GM12878 (cell line): ENCODE measurements around the gene BTBD3. TPM values are rescaled to one million over a fixed set of nuclear protein-coding genes. Genes with fewer than 3 reads are reported as not detected.

Source experiments
- ATAC-seq: fragments of 200-7000 bp; cut with Tn5 transposase; 3 replicates; pipeline ENCODE4 v1.9.1; 2020; ENCODE audit warnings: mild to moderate bottlenecking, moderate library complexity
- BruUV-seq: library from RNA; stranded (reverse); fragments of 400-500 nt; replicated peaks from 2 replicates; lab custom pipeline; 2021; lab: Mats Ljungman, UMichigan
- CTCF ChIA-PET: fragments of 300-600 bp; sonication (Branson Sonifier 250); formaldehyde crosslinking; extraction: SDS; loops from one replicate; lab custom pipeline; 2021; ENCODE audit warnings: inconsistent platforms; lab: Yijun Ruan, JAX
- POLR2A ChIA-PET: fragments of 350-600 bp; formaldehyde crosslinking; extraction: SDS; loops from one replicate; lab custom pipeline; 2021; ENCODE audit warnings: inconsistent platforms; lab: Charles Lee
- RAD21 ChIA-PET: fragments of 300-600 bp; sonication (Branson Sonifier 250); formaldehyde crosslinking; loops from one replicate; lab custom pipeline; 2023; ENCODE audit warnings: antibody characterized with exemption; ENCODE audit not compliant: unreplicated experiment; lab: Charles Lee
- SMC1A ChIA-PET: fragments of 300-600 bp; sonication (Branson Sonifier 250); formaldehyde crosslinking; loops from one replicate; lab custom pipeline; 2023; ENCODE audit not compliant: unreplicated experiment, uncharacterized antibody; lab: Charles Lee
- DNase-seq: peaks from one replicate; pipeline ENCODE4 v3.0.0-alpha.2; 2011; ENCODE audit warnings: low read depth, low spot score
- FAIRE-seq: peaks from 3 replicates; lab custom pipeline; 2011; peaks lifted over from hg19 to GRCh38; lab: Jason Lieb, UNC
- H2AFZ ChIP-seq: 2 replicates; pipeline ENCODE4 v1.6.0; 2011; ENCODE audit warnings: low read depth, low read length, control low read depth; ENCODE audit not compliant: control insufficient read depth
- H3K27ac ChIP-seq: 2 replicates; pipeline ENCODE4 v1.5.1; 2011; ENCODE audit warnings: control low read depth; ENCODE audit not compliant: control insufficient read depth, insufficient read depth
- H3K27me3 ChIP-seq, 2 experiments: replicated peaks in 1 of 2; 2 replicates each; pipeline versions ENCODE4 v1.6.0 to v1.6.1; 2011; ENCODE audit warnings: low read length in 1 of 2; ENCODE audit not compliant: control insufficient read depth in 2 of 2, insufficient read depth in 2 of 2
- H3K36me3 ChIP-seq, 2 experiments: 2 replicates each; pipeline ENCODE4 v1.5.1; 2011; ENCODE audit warnings: low read length in 1 of 2; ENCODE audit not compliant: control insufficient read depth in 2 of 2, insufficient read depth in 2 of 2
- H3K4me1 ChIP-seq: 2 replicates; pipeline ENCODE4 v1.6.1; 2011; ENCODE audit warnings: mild to moderate bottlenecking, low read length, moderate library complexity, mixed read lengths; ENCODE audit not compliant: control insufficient read depth, insufficient read depth
- H3K4me2 ChIP-seq: 2 replicates; pipeline ENCODE4 v1.6.0; 2011; ENCODE audit warnings: control low read depth; ENCODE audit not compliant: control insufficient read depth, insufficient read depth
- H3K4me3 ChIP-seq: fragments of 200-600 bp; sonication (generic); 2 replicates; pipeline ENCODE4 v1.5.1; 2016
- H3K79me2 ChIP-seq: 2 replicates; pipeline ENCODE4 v1.6.0; 2011; ENCODE audit warnings: low read length; ENCODE audit not compliant: control insufficient read depth, insufficient read depth
- H3K9ac ChIP-seq: 2 replicates; pipeline ENCODE4 v1.8.0; 2011; ENCODE audit warnings: low read length, control low read depth, mixed read lengths; ENCODE audit not compliant: control insufficient read depth, insufficient read depth
- H3K9me3 ChIP-seq: replicated peaks from 3 replicates; pipeline ENCODE4 v1.5.1; 2011; ENCODE audit warnings: mild to moderate bottlenecking, low read length; ENCODE audit not compliant: control insufficient read depth, insufficient read depth
- H4K20me1 ChIP-seq: 2 replicates; pipeline ENCODE4 v1.6.0; 2011; ENCODE audit not compliant: control insufficient read depth, insufficient read depth
- EGR1 ChIP-seq, 2 experiments: IDR thresholded peaks; 1 replicate in 1 of 2; 2 replicates in 1 of 2; pipeline ENCODE4 v1.6.1; 2011 to 2012; ENCODE audit warnings: low read depth in 2 of 2, low read length in 2 of 2, borderline replicate concordance in 1 of 2, mild to moderate bottlenecking in 1 of 2, moderate library complexity in 1 of 2
- FOXK2 ChIP-seq: fragments of 450-650 bp; IDR thresholded peaks from 2 replicates; pipeline ENCODE4 v1.6.1; 2017; ENCODE audit warnings: mild to moderate bottlenecking, moderate library complexity
- GATAD2B ChIP-seq: fragments of 450-650 bp; conservative IDR thresholded peaks from 2 replicates; pipeline ENCODE4 v1.6.1; 2017; ENCODE audit warnings: low read depth, mild to moderate bottlenecking, moderate library complexity
- LARP7 ChIP-seq: fragments of 450-650 bp; IDR thresholded peaks from 2 replicates; pipeline ENCODE4 v1.6.1; 2017; ENCODE audit warnings: mild to moderate bottlenecking
- MTA2 ChIP-seq: fragments of 450-650 bp; IDR thresholded peaks from 2 replicates; pipeline ENCODE4 v1.6.1; 2016; ENCODE audit warnings: low read depth, mild to moderate bottlenecking, moderate library complexity
- NFYB ChIP-seq: IDR thresholded peaks from 2 replicates; pipeline ENCODE4 v1.6.1; 2011; ENCODE audit warnings: low read depth, mild to moderate bottlenecking, low read length, improper control_type of control experiment, moderate library complexity; ENCODE audit not compliant: insufficient read depth
- POU2F2 ChIP-seq: IDR thresholded peaks from 3 replicates; pipeline ENCODE4 v1.6.1; 2011; ENCODE audit warnings: low read depth, mild to moderate bottlenecking, low read length, borderline replicate concordance
- RAD51 ChIP-seq: fragments of 450-650 bp; IDR thresholded peaks from 2 replicates; pipeline ENCODE4 v1.6.1; 2016; ENCODE audit warnings: moderate library complexity, mild to moderate bottlenecking, inconsistent platforms
- RUNX3 ChIP-seq: IDR thresholded peaks from 2 replicates; pipeline ENCODE4 v1.6.1; 2012; ENCODE audit warnings: low read length, inconsistent platforms
- SMAD5 ChIP-seq: IDR thresholded peaks from 2 replicates; pipeline ENCODE4 v1.6.1; 2016; ENCODE audit warnings: antibody characterized with exemption, low read depth
- TCF3 ChIP-seq: IDR thresholded peaks from 2 replicates; pipeline ENCODE4 v1.6.1; 2012; ENCODE audit warnings: low read depth, mild to moderate bottlenecking, low read length, borderline replicate concordance; ENCODE audit not compliant: insufficient read depth
- ZNF622 ChIP-seq: fragments of 450-650 bp; IDR thresholded peaks from 2 replicates; pipeline ENCODE4 v1.6.1; 2017; ENCODE audit warnings: mild to moderate bottlenecking, inconsistent platforms
- WGBS: methylation state at CpG from one replicate; pipeline ENCODE4 v1.1.6; 2016; ENCODE audit warnings: low lambda C conversion rate; ENCODE audit not compliant: insufficient replicate concordance, insufficient coverage; ENCODE audit errors: missing lambda C conversion rate; 5-methylcytosine and 5-hydroxymethylcytosine counted together
- in situ Hi-C: fragments of 300-500 bp; cut with MboI; formaldehyde crosslinking; loops from 9 replicates; pipeline ENCODE4 v1.14.3; 2018; ENCODE audit warnings: mixed read lengths
- intact Hi-C: fragments of 100-400 bp; cut with micrococcal nuclease; formaldehyde crosslinking; loops from one replicate; pipeline ENCODE4 v1.14.2; 2022; ENCODE audit not compliant: unreplicated experiment
- polyA plus RNA-seq, 11 experiments: library from polyadenylated mRNA; depleted of rRNA in 4 of 11; unstranded in 6 of 11; stranded (reverse) in 5 of 11; fragments of >200 nt; fragmentation: Nextera tagmentation in 4 of 11; fragmentation: Illumina TruSeq in 1 of 11; extraction: Ambion mirVana in 4 of 11; extraction: Trizol in 1 of 11; gene quantifications; 1 replicate in 1 of 11; 2 replicates in 10 of 11; pipeline versions ENCODE4 v1.2.1 to v1.2.3, GENCODE V29; 2011 to 2016; ENCODE audit warnings: inconsistent platforms in 2 of 11, missing spikeins in 2 of 11, low read depth in 1 of 11
- total RNA-seq, 4 experiments: library from RNA; depleted of rRNA in 3 of 4; stranded (reverse); fragments of >200 nt in 3 of 4; fragmentation: Illumina TruSeq in 1 of 4; extraction: Trizol in 1 of 4; gene quantifications; 2 replicates each; pipeline versions ENCODE4 v1.2.1 to v1.2.3, GENCODE V29; 2013 to 2021

BTBD3 gene
- total and polyA plus RNA-seq, 10 of the 15 experiments (the other 5 are each of a cell fraction or from before 2014, with no cell fraction given): 0.02 to 12.8 (median 0.23) TPM

DNA sequence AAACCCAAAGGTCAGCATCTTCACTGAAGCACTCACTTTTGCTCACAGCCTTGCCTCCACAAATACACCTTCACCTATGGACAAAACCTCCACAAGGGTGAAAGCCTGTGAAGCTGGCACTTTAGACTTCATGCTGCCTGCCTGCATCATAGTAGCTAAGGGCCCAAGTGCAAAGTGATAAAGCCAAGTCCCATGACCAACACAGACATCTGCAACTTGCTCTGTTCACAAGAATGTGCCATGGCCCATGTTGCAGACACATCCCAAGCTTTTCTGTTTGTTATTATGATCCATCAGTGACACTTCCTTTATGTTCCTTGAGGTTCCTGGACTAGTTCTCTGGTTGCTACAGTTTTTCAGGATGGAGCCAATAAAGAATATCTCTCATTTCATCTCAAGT, 31.1 kb downstream of the BTBD3 start:
- TF ChIP-seq TCF3 (no peak), MTA2 (no peak), GATAD2B (no peak), RUNX3 (no peak), SMAD5 (no peak), RAD51 (no peak), EGR1 (IDR thresholded peaks at IDR 0.05; ENCODE audit: borderline replicate concordance in 1 of 2, low read depth in 2 of 2, low read length in 2 of 2) (no peak), POU2F2 (no peak), NFYB (no peak)
- Histone ChIP-seq H3K27ac (no peak overlapping the region), H4K20me1 (no peaks in the 10 kb centered on the region), H3K4me3 (no peak overlapping the region), H3K9me3 (no peaks in the 10 kb centered on the region), H3K9ac (no peak overlapping the region), H3K36me3 (no peaks in the 10 kb centered on the region), H3K79me2 (no peaks in the 10 kb centered on the region), H2AFZ (no peak overlapping the region), H3K27me3 (no peaks in the 10 kb centered on the region), H3K4me1 (no peaks in the 10 kb centered on the region), H3K4me2 (no peak overlapping the region)
- in situ Hi-C loops (no loop called here), intact Hi-C loops (no loop called here)
- DNase-seq (no peak), FAIRE-seq (no peak), ATAC-seq (no peak)
- CTCF ChIA-PET: no interaction called here
- BruUV-seq: no TSS peak
- SMC1A ChIA-PET: interaction anchor here (1.5 kb wide), 1 partner anchor 12 kb away, joined by 3 read pairs; no protein-coding TSS in a partner anchor
- RAD21 ChIA-PET: no interaction called here
- POLR2A ChIA-PET: interaction anchor here (0.6 kb wide), 1 partner anchor 114 kb away, joined by 5 read pairs; no protein-coding TSS in a partner anchor

DNA sequence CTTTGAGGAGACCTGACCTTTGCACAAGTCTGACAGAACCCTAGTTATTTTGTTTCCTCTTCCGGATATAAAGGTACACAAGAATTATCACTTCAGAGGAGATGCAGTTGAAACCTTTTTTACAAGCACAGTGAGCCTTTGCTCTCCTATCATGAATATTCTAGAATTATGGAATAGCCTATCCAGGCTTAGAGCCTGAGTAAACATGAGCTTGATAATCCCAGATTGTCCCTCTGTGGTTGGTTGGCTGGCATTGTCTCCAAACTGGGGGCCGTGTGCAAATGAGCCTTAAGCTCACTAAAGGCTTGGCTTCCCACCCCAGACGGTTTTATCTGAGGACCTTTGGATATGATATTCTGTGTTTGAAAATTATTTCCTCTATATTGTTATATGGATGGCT, 32.0 kb downstream of the BTBD3 start:
- H3K79me2 ChIP-seq: no peaks in the 10 kb centered on the region
- SMC1A ChIA-PET: interaction anchor here (0.8 to 1.6 kb wide), 2 partner anchors 8 to 17 kb away, joined by 3 read pairs; no protein-coding TSS in a partner anchor
- H3K9ac ChIP-seq: no peak overlapping the region
- FAIRE-seq (no peak), ATAC-seq (no peak)
- no peaks in the 10 kb centered on the region for H3K36me3 ChIP-seq
- H3K4me3 ChIP-seq: no peak overlapping the region
- TF ChIP-seq FOXK2: no peak
- TF ChIP-seq LARP7: no peak
- no peak for TF ChIP-seq ZNF622
- TF ChIP-seq, all 136 proteins: peak for 0
- in situ Hi-C loops (no loop called here), intact Hi-C loops (no loop called here)
- WGBS: 11% methylated on average over 3 of the region's 3 CpGs
- Histone ChIP-seq H3K27me3 (no peaks in the 10 kb centered on the region), H3K4me2 (no peak overlapping the region), H3K9me3 (no peaks in the 10 kb centered on the region), H4K20me1 (no peaks in the 10 kb centered on the region), H3K4me1 (no peaks in the 10 kb centered on the region), H2AFZ (no peak overlapping the region), H3K27ac (no peak overlapping the region)
- POLR2A ChIA-PET: no interaction called here
- CTCF ChIA-PET: no interaction called here
- RAD21 ChIA-PET: no interaction called here
- no TSS peak for BruUV-seq
- DNase-seq: no peak
